Measurements from ENCODE around the gene STK32C. TPM values are rescaled to one million over a fixed set of nuclear protein-coding genes. Genes with fewer than 3 reads are reported as not detected.

Gene STK32C
- total RNA-seq, 2 donors from 2014 or later = 8.4 to 9.9 TPM

DNA sequence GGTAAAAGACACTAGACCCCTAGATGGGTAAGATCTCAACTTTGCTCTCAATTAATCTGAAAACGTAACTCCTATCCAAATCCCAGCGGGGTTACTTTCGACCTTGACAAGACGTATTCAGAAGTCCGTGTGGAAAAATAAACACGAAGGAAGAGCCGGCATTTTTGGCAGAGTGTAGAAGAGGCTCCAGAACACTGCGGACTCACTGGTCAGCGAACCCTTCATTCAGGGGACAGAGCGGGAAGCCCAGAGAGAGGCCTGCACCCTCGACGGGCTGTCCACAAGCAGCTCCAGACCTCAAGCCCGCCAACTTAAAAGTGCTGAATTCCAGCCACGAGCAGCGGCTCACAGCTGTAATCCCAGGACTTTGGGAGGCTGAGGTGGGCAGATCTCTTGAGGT, 66.3 kb downstream of the STK32C start:
- DNase-seq = no peak
- Histone ChIP-seq H3K27me3 (ENCODE audit: control insufficient read depth, insufficient read depth, low read length, poor library complexity, severe bottlenecking) (no peaks in the 10 kb centered on the region), H3K36me3 (ENCODE audit: control insufficient read depth, insufficient read depth, low read length) (no peaks in the 10 kb centered on the region), H3K4me3 (ENCODE audit: low read length) (no peak overlapping the region), H3K4me1 (ENCODE audit: control insufficient read depth, insufficient read depth, low read length) (no peaks in the 10 kb centered on the region), H3K9ac (ENCODE audit: extremely low read depth, low read length, poor library complexity, severe bottlenecking) (no peak overlapping the region), H3K27ac (ENCODE audit: low read depth, low read length) (no peak overlapping the region), H3K9me3 (ENCODE audit: control insufficient read depth, low read length) (no peaks in the 10 kb centered on the region)
- 88 to 89% methylated on average over 15 of the region's 15 CpGs for WGBS, 2 experiments (ENCODE audit: insufficient coverage in 1 of 2, insufficient read length in 1 of 2)
- no peak overlapping the region for H3K4me3 Mint-ChIP-seq
- H3K27ac Mint-ChIP-seq = no peak overlapping the region
- TF ChIP-seq, protein P1, sequence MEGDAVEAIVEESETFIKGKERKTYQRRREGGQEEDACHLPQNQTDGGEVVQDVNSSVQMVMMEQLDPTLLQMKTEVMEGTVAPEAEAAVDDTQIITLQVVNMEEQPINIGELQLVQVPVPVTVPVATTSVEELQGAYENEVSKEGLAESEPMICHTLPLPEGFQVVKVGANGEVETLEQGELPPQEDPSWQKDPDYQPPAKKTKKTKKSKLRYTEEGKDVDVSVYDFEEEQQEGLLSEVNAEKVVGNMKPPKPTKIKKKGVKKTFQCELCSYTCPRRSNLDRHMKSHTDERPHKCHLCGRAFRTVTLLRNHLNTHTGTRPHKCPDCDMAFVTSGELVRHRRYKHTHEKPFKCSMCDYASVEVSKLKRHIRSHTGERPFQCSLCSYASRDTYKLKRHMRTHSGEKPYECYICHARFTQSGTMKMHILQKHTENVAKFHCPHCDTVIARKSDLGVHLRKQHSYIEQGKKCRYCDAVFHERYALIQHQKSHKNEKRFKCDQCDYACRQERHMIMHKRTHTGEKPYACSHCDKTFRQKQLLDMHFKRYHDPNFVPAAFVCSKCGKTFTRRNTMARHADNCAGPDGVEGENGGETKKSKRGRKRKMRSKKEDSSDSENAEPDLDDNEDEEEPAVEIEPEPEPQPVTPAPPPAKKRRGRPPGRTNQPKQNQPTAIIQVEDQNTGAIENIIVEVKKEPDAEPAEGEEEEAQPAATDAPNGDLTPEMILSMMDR (conservative IDR thresholded peaks at IDR 0.05) = no peak
- H3K27me3 Mint-ChIP-seq (ENCODE audit: insufficient read depth) = no peaks in the 10 kb centered on the region
- no peaks in the 10 kb centered on the region for H3K9me3 Mint-ChIP-seq
- H3K4me1 Mint-ChIP-seq = no peaks in the 10 kb centered on the region
- no peaks in the 10 kb centered on the region for H3K36me3 Mint-ChIP-seq (ENCODE audit: low read depth)

DNA sequence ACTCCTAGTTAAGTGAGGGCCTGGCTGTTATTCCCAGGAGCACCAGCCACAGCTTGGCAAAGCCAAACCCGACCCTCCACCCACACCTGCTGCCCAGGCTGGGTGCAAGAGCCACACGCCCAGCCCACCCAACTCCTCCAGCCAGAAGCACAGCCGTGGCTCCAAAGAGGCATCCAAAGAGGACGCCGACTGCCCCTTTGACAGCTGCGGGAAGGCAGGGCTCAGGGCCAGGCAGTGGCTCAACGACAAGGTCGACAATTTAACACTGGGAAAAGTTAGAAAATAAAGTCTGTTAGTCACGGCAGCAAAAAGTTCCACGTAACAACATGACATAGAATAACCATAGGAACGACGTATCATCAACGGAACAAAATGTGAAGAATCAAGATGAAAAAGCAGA, 66.7 kb downstream of the STK32C start:
- no peak overlapping the region for H3K4me3 ChIP-seq (ENCODE audit: low read length)
- H3K27ac Mint-ChIP-seq = no peak overlapping the region
- no peak for DNase-seq

DNA sequence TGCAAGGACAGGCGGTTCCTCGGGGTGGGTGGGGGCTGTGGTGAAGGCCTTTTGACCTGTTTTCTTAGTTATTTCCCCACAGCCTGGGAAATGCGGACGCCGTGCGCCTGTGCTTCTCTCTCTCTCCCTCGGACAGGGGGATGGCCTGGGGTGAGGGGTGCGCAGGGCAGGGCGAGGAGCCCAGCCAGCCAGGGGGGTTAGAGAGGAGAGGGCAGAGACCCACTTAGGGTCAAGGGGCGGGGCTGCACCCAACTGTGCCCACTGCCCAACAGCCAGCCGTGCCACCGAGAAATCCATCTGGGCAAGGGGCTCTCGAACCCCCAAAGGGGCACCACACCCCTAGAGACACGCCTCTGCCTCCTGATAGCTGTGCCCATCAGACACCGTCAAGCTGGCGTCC, 67.2 kb downstream of the STK32C start:
- Histone ChIP-seq H3K9me3 (ENCODE audit: control insufficient read depth, low read length) (no peaks in the 10 kb centered on the region), H3K27ac (ENCODE audit: low read depth, low read length) (no peak overlapping the region), H3K27me3 (ENCODE audit: control insufficient read depth, insufficient read depth, low read length, poor library complexity, severe bottlenecking) (no peaks in the 10 kb centered on the region), H3K4me3 (ENCODE audit: low read length) (no peak overlapping the region), H3K4me1 (ENCODE audit: control insufficient read depth, insufficient read depth, low read length) (no peaks in the 10 kb centered on the region), H3K9ac (ENCODE audit: extremely low read depth, low read length, poor library complexity, severe bottlenecking) (no peak overlapping the region), H3K36me3 (ENCODE audit: control insufficient read depth, insufficient read depth, low read length) (no peaks in the 10 kb centered on the region)
- DNase-seq = no peak
- H3K27ac Mint-ChIP-seq = no peak overlapping the region
- TF ChIP-seq, protein P1 (conservative IDR thresholded peaks at IDR 0.05) = no peak
- H3K9me3 Mint-ChIP-seq = no peaks in the 10 kb centered on the region
- no peaks in the 10 kb centered on the region for H3K27me3 Mint-ChIP-seq (ENCODE audit: insufficient read depth)
- H3K4me1 Mint-ChIP-seq = no peaks in the 10 kb centered on the region
- H3K36me3 Mint-ChIP-seq (ENCODE audit: low read depth) = no peaks in the 10 kb centered on the region
- 90 to 100% methylated on average over 5 to 16 of the region's 16 CpGs for WGBS, 2 experiments (ENCODE audit: insufficient coverage in 1 of 2, insufficient read length in 1 of 2)
- H3K4me3 Mint-ChIP-seq = no peak overlapping the region

More for the DNA sequence above, 66.7 kb downstream of the STK32C start:
- Histone ChIP-seq H3K27ac (ENCODE audit: low read depth, low read length) (no peak overlapping the region), H3K9ac (ENCODE audit: extremely low read depth, low read length, poor library complexity, severe bottlenecking) (no peak overlapping the region), H3K9me3 (ENCODE audit: control insufficient read depth, low read length) (no peaks in the 10 kb centered on the region), H3K36me3 (ENCODE audit: control insufficient read depth, insufficient read depth, low read length) (no peaks in the 10 kb centered on the region), H3K27me3 (ENCODE audit: control insufficient read depth, insufficient read depth, low read length, poor library complexity, severe bottlenecking) (no peaks in the 10 kb centered on the region), H3K4me1 (ENCODE audit: control insufficient read depth, insufficient read depth, low read length) (no peaks in the 10 kb centered on the region)
- no peaks in the 10 kb centered on the region for H3K36me3 Mint-ChIP-seq (ENCODE audit: low read depth)
- no peak overlapping the region for H3K4me3 Mint-ChIP-seq
- 87 to 88% methylated on average over 12 to 13 of the region's 13 CpGs for WGBS, 2 experiments (ENCODE audit: insufficient coverage in 1 of 2, insufficient read length in 1 of 2)
- no peaks in the 10 kb centered on the region for H3K9me3 Mint-ChIP-seq
- no peaks in the 10 kb centered on the region for H3K4me1 Mint-ChIP-seq
- TF ChIP-seq, protein P1 (conservative IDR thresholded peaks at IDR 0.05) = no peak
- no peaks in the 10 kb centered on the region for H3K27me3 Mint-ChIP-seq (ENCODE audit: insufficient read depth)

Measured in endodermal cell (in vitro differentiated cells).